Mucosa of descending colon (tissue), 3 donors: ENCODE measurements around the gene ALOXE3. TPM values are rescaled to one million over a fixed set of nuclear protein-coding genes. Genes with fewer than 3 reads are reported as not detected.
A peak's percentile ranks its signal among the peaks of the same experiment; 100 is the strongest.

ENCODE experiments used
- ATAC-seq: fragments of 200-7000 bp; cut with Tn5 transposase; one replicate; pipeline ENCODE4 v1.9.1; 2020; ENCODE audit warnings: mild to moderate bottlenecking, moderate library complexity
- DNase-seq, 3 donors: peaks; one replicate each; pipeline ENCODE4 v3.0.0-alpha.2; 2020
- H3K36me3 ChIP-seq: fragments of 200-600 bp; one replicate; pipeline ENCODE4 v1.8.0; 2021; ENCODE audit warnings: low read depth, mild to moderate bottlenecking
- H3K4me1 ChIP-seq: fragments of 200-600 bp; one replicate; pipeline ENCODE4 v1.8.0; 2021; ENCODE audit warnings: low read depth, mild to moderate bottlenecking
- H3K4me3 ChIP-seq: fragments of 200-600 bp; one replicate; pipeline ENCODE4 v1.8.0; 2021; ENCODE audit warnings: mild to moderate bottlenecking
- H3K9me3 ChIP-seq: fragments of 200-600 bp; one replicate; pipeline ENCODE4 v1.8.0; 2021; ENCODE audit warnings: mild to moderate bottlenecking
- CTCF ChIP-seq: fragments of 200-600 bp; IDR thresholded peaks from one replicate; pipeline ENCODE4 v1.8.0; 2022; ENCODE audit warnings: antibody characterized with exemption, mild to moderate bottlenecking
- intact Hi-C, 2 donors: fragments of 100-400 bp; cut with DNase I in 1 of 2; cut with micrococcal nuclease in 1 of 2; formaldehyde crosslinking; loops; one replicate each; pipeline versions ENCODE4 v1.11.0 to v1.11.1; 2022; cut with DNase I, micrococcal nuclease
- total RNA-seq, 3 donors: library from RNA; stranded (reverse); fragmentation: NEBNext Ultra II Directional in 2 of 3; extraction: Animal tissue kit (Norgen Biotek cat#: 25700) in 2 of 3; gene quantifications; one replicate each; pipeline versions ENCODE4 v1.2.1 to v1.2.4, GENCODE V29; 2021 to 2023
- donor health status: DM: no; HTN: no; CAD: no; lungs with moderate emphysema.
- donor health status: DM: no; HTN: no; CAD: no.
- donor health status: DM: no; HTN: yes; CAD: no.

The ALOXE3 gene
- total RNA-seq, 3 donors from 2014 or later: not detected

GRCh38 chr17:8155996-8156245 lies 37.6 kb upstream of the ALOXE3 start:
- peak in 2 of 3 donors; percentile 65 to 75 for DNase-seq
- peaks cover 62% of the 10 kb centered on the region for H3K4me1 ChIP-seq
- no peak for ATAC-seq

GRCh38 chr17:8155231-8155995 lies 37.1 kb upstream of the ALOXE3 start:
- ATAC-seq (no peak), DNase-seq (peak in 2 of 3 donors; percentile 45 to 46)

More at GRCh38 chr17:8155996-8156245, 37.6 kb upstream of the ALOXE3 start:
- H3K9me3 ChIP-seq: no peaks in the 10 kb centered on the region
- intact Hi-C loops: no loop called here
- H3K36me3 ChIP-seq: peaks cover 6% of the 10 kb centered on the region
- TF ChIP-seq CTCF: no peak
- H3K4me3 ChIP-seq: peak overlapping the region; percentile 41

GRCh38 chr17:8154608-8155155 lies 36.4 kb upstream of the ALOXE3 start:
- Histone ChIP-seq H3K36me3 (peaks cover 6% of the 10 kb centered on the region), H3K9me3 (no peaks in the 10 kb centered on the region), H3K4me1 (peaks cover 60% of the 10 kb centered on the region), H3K4me3 (no peak overlapping the region)
- TF ChIP-seq CTCF: no peak
- intact Hi-C loops: no loop called here
- ATAC-seq: no peak
- DNase-seq: no peak

More at GRCh38 chr17:8155231-8155995, 37.1 kb upstream of the ALOXE3 start:
- H3K9me3 ChIP-seq: no peaks in the 10 kb centered on the region
- intact Hi-C loops: no loop called here
- no peak for TF ChIP-seq CTCF
- H3K4me1 ChIP-seq: peaks cover 62% of the 10 kb centered on the region
- H3K4me3 ChIP-seq: peak overlapping the region; percentile 41
- peaks cover 6% of the 10 kb centered on the region for H3K36me3 ChIP-seq

- Histone ChIP-seq H3K9me3 (no peaks in the 10 kb centered on the region), H3K36me3 (peaks cover 11% of the 10 kb centered on the region), H3K4me3 (no peak overlapping the region), H3K4me1 (peaks cover 54% of the 10 kb centered on the region)
- DNase-seq (peak; percentile 99 to 100 (median 99)), ATAC-seq (peak; percentile 59)
- no peak for TF ChIP-seq CTCF
- intact Hi-C loops: no loop called here
These were observed 35.8 kb upstream of the ALOXE3 start for GRCh38 chr17:8153957-8154607.

- intact Hi-C loops: no loop called here
- DNase-seq (peak; percentile 80 to 87 (median 80)), ATAC-seq (peak; percentile 38)
- Histone ChIP-seq H3K4me3 (no peak overlapping the region), H3K4me1 (peaks cover 49% of the 10 kb centered on the region), H3K36me3 (peaks cover 12% of the 10 kb centered on the region), H3K9me3 (no peaks in the 10 kb centered on the region)
- TF ChIP-seq CTCF: no peak
These were observed 35.2 kb upstream of the ALOXE3 start for GRCh38 chr17:8153525-8153956.
